ENCODE measurements around the gene TBC1D2.

- TF ChIP-seq CTCF (IDR thresholded peaks at IDR 0.05) (no peak), POLR2A (IDR thresholded peaks at IDR 0.05) (no peak)
Observed at GRCh38 chr9:98242426-98242825, 13.0 kb downstream of the TBC1D2 start.

Data from uterus (tissue), 2 donors.